ENCODE data around the gene CCL13.
A peak's percentile ranks its signal among the peaks of the same experiment; 100 is the strongest.
"Not testable (repeated sequence)": the region's sequence is repeated elsewhere in the genome, so short reads cannot be mapped to it uniquely, and the experiment has no call there.

CCL13 gene

GRCh38 chr17:34356194-34356593, at the start of gene CCL13:
Gene CCL13 (plus strand): TSS chr17:34356480. CDS start chr17:34356527, 47 bp downstream.
- no peak for DNase-seq (ENCODE audit: low read depth in 2 of 2, low spot score in 1 of 2)

- DNase-seq (ENCODE audit: low read depth in 2 of 2, low spot score in 1 of 2) = no peak
These were observed 49.2 kb upstream of the CCL13 start for GRCh38 chr17:34307110-34307509.

GRCh38 chr17:34308371-34308770, 47.9 kb upstream of the CCL13 start:
- no peak for DNase-seq (ENCODE audit: low read depth in 2 of 2, low spot score in 1 of 2)

DNA sequence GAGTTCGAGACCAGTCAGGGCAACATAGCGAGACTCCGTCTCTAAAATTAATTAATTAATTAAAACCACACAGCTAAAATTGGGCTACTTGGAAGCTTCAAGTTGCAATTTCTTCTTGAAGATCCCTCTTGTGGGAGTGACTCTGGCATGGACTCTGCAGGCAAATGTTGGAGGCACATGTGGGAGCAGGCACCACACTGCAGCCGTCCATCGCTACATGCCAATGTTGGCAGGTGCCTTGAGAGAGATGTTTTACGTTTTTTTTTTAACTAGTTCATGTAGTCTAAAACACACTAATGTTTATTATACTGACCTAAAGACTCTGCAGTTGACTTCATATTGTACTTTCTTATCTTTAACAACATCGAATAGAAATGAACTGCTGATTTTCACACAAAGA, 45.0 kb upstream of the CCL13 start:
- no peak for DNase-seq (ENCODE audit: low read depth in 2 of 2, low spot score in 1 of 2)

DNA sequence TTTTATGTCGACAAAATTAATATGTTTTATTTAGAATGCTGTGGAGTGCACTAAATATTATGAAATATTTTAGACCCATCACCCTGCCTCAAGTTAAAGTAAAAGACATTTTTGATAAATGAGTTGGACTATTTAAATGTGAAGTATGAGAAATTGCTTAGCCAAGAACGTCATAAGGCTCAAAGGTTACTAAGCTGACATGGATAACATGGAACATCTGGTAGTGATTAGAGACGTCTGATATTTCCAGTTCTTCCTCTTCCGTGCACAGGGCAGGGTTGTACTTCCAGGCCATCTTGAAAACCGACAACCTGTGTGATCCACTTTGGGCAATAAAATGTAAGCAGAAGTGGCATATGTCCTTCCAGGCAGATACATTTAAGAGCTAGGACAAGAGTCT, 44.2 kb upstream of the CCL13 start:
- no peak for DNase-seq (ENCODE audit: low read depth in 2 of 2, low spot score in 1 of 2)

DNA sequence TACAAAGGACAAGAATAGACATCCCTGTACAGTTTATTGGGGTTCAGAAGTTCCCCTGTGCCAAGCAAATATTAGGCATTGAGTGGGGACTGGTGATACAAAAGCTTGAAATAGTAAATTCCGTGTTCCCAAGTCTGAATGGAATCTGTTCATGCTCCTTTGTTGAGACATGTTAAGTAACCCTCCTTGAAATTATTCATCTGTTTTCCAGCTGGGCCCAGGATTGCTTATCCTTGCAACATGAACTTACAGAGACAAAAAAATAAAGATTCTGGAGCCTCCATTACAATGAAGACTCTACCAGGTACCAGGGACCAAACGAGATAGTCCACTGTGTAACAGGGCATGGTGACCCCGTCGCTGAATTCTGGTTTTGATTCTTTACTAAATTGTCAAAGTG, 43.1 kb upstream of the CCL13 start:
- no peak for DNase-seq (ENCODE audit: low read depth in 2 of 2, low spot score in 1 of 2)

DNA sequence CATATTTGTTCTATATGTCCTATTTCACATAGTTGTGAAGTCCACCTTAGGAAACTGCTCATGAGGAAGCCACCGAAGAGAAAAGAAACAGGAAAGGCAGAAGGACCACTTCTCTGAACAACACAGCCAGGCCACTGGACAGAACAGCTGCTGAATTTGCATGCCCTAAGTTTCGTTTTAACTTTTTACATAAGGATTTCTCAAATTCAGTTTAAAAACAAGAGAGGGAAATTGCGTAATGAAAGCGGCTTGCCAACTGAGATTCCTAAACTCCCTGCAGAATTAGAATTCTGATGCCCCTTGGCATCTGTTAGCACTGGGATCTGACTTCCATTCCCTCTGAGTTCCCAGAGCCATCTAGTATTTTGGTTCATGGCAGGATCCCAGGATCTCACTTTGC, 42.0 kb upstream of the CCL13 start:
- no peak for DNase-seq (ENCODE audit: low read depth in 2 of 2, low spot score in 1 of 2)

DNA sequence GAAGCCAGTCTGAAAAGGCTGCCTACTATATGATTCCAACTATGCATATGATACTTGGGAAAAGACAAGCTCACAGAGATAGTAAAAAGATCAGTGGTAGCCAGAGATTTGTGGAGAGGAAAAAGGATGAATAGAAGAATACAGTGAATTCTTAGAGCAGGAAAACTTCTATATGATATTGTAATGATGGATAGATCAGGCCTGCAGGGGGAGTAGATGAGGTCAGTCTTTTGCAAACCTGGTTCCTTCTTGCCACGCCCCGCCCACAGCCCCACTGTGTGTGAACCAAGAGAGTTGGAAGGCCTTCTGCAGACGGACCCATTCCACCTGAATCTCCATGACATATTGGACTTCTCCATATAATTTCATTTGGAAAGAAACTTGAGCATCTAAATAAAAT, 37.8 kb upstream of the CCL13 start:
- DNase-seq (ENCODE audit: low read depth in 2 of 2, low spot score in 1 of 2) = no peak

GRCh38 chr17:34319039-34319483, 37.2 kb upstream of the CCL13 start, which contains the start of gene CCL8:
Gene CCL8 (plus strand): TSS chr17:34319435. CDS start chr17:34319502, 67 bp downstream.
- DNase-seq (ENCODE audit: low read depth in 2 of 2, low spot score in 1 of 2) = no peak

DNA sequence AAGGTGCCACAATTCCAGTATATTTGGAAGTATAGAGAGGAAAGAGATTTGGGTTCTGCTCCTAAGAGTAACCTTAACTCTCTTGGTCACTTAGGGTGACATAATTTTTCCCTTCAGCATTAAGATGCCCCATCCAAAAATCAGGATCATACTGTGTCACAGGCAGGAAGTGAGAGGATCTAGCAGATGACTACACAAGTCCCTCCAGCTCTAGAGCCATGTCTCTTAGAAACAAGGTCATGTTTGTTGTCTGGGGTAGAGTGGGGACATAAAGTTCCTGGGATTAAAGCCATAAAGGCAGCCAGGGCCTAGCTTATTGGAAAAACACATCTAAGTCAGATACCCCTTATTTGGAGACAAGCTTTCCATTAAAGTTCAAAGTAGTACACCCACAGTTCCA, 34.3 kb upstream of the CCL13 start:
- no peak for DNase-seq (ENCODE audit: low read depth in 2 of 2, low spot score in 1 of 2)

DNA sequence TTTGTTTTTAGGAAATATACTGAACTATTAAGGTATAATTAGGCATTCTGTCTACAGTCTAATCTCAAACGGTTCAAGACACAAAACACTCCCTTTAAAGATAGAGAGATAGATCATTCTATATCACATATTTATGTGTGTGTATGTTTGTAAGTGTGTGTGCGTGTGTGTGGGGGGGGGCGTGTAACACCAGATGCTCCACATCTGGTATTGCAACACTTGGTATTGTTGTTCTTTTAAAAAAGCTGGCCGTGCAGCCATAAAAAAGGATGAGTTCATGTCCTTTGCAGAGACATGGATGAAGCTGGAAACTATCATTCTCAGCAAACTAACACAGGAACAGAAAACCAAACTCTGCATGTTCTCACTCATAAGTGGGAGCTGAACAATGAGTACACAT, 28.7 kb upstream of the CCL13 start:
- not testable (repeated sequence) for DNase-seq (ENCODE audit: low read depth in 2 of 2, low spot score in 1 of 2)

- no peak for DNase-seq (ENCODE audit: low read depth in 2 of 2, low spot score in 1 of 2)
These were observed 18.6 kb upstream of the CCL13 start for GRCh38 chr17:34337701-34338100.

DNA sequence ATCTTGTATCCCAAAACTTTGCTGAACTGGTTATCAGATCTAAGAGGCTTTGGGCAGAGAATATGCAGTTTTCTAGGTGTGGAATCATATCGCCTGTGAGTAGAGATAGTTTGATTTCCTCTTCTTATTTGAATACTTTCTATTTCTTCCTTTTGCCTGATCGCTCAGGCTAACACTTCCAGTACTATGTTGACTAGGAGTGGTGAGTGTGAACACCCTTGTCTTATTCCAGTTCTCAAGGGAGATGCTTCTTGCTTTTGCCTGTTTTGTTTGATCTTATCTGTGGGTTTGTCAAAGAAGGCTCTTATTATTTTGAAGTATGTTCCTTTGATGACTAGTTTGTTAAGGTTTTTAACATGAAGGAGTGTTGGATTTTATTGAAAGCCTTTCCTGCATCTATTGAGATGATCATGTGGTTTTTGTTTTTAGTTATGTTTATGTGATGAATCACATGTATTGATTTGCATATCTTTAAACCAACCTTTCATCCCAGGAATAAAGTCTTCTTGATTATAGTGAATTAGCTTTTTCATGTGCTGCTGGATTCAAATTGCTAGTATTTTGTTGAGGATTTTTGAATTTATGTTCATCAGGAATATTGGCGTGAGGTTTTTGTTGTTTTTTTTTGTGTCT, 17.0 kb upstream of the CCL13 start:
- DNase-seq (ENCODE audit: low read depth in 2 of 2, low spot score in 1 of 2) = no peak

GRCh38 chr17:34341916-34342315, 14.4 kb upstream of the CCL13 start:
- DNase-seq (ENCODE audit: low read depth in 2 of 2, low spot score in 1 of 2) = no peak

- DNase-seq (ENCODE audit: low read depth in 2 of 2, low spot score in 1 of 2) = no peak
These were observed 9.2 kb upstream of the CCL13 start for GRCh38 chr17:34347063-34347462.

- no peak for DNase-seq (ENCODE audit: low read depth in 2 of 2, low spot score in 1 of 2)
These were observed 6.5 kb upstream of the CCL13 start for GRCh38 chr17:34349751-34350150.

DNA sequence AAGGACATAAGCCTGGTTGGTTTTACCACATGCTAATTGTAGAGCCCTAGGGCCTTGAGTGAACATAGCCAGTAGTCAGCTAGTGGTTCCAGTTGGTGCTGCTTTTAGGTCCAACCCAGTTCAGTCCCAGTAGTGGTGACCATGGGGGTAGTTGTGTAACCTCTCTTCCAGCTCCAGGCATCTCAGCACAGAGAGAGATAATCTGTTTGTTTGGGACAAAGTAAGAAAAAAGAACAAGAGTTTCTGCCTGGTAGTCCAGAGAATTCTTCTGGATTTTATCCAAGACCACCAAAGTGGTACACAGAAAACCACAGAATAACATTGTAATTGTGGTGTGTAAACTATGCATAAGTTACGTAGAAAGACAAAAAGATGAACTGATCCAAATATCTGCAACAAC, 5.2 kb upstream of the CCL13 start:
- DNase-seq (ENCODE audit: low read depth in 2 of 2, low spot score in 1 of 2) = no peak

- no peak for DNase-seq (ENCODE audit: low read depth in 2 of 2, low spot score in 1 of 2)
These were observed 4.1 kb upstream of the CCL13 start for GRCh38 chr17:34352191-34352590.

DNA sequence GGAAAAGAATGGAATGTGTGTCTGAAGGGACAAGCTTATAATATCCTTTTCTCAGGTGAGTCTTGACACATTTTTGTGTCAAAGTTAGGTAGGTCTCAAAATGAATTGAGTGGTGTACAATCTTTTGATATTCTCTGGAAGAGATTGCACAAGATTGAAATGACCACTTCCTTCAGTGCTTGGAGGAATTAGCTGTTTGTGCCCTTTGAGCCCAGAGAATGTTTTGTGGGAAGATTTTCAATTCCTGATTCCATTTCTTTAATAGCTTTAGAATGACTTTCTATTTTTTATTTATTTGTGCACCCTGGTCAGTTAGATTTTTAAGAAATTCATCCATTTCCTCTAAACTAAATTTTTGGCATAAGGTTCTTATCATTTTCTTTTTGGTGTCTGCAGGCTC, 1.6 kb upstream of the CCL13 start:
- DNase-seq (ENCODE audit: low read depth in 2 of 2, low spot score in 1 of 2) = no peak

DNA sequence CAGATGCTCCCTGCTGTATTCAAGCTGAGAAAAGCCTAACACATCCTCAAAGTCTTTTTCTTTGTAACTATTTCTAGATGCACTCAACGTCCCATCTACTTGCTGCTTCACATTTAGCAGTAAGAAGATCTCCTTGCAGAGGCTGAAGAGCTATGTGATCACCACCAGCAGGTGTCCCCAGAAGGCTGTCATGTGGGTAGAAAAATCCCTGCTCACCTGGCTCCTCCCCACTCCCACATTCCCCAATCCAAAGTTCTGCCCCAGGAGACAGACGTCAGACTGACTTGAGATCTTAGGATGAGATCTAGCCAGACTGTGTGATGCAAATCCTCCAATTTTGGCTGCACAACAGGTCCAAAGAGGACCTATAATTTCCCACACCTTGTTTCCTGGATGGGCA, 1.1 kb downstream of the CCL13 start:
- DNase-seq (ENCODE audit: low read depth in 2 of 2, low spot score in 1 of 2) = no peak

DNA sequence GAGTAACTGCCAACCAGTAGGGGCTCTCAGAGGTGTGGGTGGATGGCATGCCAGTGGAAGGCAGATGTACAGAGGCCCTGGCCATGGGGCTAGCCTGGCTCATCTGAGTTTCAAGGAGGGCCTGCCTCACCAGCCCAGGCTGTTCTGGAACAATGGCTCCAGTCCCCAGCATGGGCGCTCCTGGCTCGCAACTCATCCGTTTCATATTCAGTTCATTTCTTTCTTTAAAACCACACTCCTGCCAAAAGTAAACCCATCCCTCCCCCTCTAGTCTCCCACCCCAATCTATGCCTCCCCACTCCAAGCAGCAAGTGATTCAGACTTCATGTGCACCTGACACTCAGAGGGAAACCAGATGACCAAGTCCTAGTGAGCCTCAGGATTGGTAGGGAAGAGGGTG, 2.4 kb downstream of the CCL13 start:
- DNase-seq (ENCODE audit: low read depth in 2 of 2, low spot score in 1 of 2) = no peak

DNA sequence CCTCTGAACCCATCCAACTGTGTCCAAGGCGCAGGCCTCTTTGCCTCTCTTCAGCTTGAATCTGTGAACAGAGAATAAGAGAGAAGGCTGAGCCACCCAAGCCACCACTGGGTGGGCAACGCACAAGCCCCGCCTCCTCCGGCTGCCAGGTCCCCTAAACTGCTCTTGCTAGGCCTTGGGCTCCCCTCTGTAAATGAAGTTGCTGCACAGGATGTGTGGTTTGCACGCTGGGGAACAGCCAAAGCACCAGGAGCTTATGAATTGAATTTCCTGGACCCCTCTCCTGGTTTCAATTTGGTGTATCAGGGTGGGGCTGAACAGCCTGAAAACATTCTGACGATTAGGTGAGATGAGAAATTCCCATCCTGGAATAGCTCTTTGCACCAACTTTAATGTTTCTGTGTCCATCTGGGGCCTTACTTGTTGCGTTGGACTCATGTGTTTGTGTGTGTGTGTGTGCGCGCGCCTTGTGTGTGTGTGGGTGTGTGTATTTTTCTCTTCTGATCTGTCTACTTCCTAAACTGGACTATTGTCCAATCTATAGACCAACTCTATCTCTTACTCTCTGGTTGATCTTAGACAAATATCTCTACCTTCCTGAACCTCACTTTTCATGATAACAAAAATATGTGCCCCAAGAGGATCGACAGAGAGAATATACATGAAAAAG, 4.5 kb downstream of the CCL13 start:
- no peak for DNase-seq (ENCODE audit: low read depth in 2 of 2, low spot score in 1 of 2)

DNA sequence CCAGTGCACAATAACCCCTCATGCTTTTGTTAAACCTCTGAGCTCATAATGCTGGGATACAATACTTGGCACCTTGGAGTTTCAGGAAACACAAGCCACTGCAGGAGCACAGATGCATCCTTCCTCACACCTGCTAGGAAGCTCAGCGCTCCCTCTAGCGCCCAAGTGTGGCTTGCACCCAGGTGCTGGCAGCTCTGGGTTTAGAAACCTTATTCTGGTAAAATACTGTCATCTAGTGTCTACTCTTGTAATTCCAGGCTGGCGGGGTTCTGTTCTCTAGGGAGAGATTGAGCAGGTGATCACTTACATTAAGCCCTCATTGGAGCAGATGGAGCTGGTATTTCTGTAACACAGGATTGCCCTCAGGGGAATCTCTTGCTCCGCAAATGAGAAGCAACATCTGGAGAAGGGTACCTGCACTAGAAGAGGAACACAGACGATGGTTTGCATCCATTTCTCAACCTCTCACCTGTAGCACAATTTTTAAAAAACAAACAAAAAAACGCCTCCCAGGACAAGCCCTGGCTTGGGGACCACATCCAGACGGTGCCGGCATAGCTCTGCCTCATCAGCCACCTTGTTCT, 5.3 kb downstream of the CCL13 start:
- DNase-seq (ENCODE audit: low read depth in 2 of 2, low spot score in 1 of 2) = peak in 1 of 2 donors; percentile 12

Measured in stimulated activated CD8-positive, alpha-beta memory T cell treated with anti-CD3 and anti-CD28 coated beads, Interleukin-4, amount 100 ng/mL, for 4 hours (primary cell).